Upper lobe of left lung (tissue), 6 donors: ENCODE results near the gene AFAP1. TPM values are rescaled to one million over a fixed set of nuclear protein-coding genes. Genes with fewer than 3 reads are reported as not detected.

ENCODE experiments used
- ATAC-seq, 2 donors: fragments of 200-7000 bp; cut with Tn5 transposase; one replicate each; pipeline ENCODE4 v1.9.1; 2022; ENCODE audit warnings: mild to moderate bottlenecking in 2 of 2, moderate library complexity in 2 of 2; ENCODE audit not compliant: low FRiP score in 2 of 2
- DNase-seq, 2 donors: peaks; one replicate each; pipeline ENCODE4 v3.0.0-alpha.2; 2019 to 2020
- H3K27ac ChIP-seq, 4 donors: fragments of 200-600 bp; sonication (generic); one replicate each; pipeline ENCODE4 v1.5.1; 2016 to 2019
- H3K27me3 ChIP-seq, 4 donors: fragments of 200-600 bp; sonication (generic); one replicate each; pipeline ENCODE4 v1.5.1; 2017 to 2019
- H3K36me3 ChIP-seq, 4 donors: fragments of 200-600 bp; sonication (generic); one replicate each; pipeline ENCODE4 v1.5.1; 2016 to 2019
- H3K4me1 ChIP-seq, 4 donors: fragments of 200-600 bp; sonication (generic); one replicate each; pipeline ENCODE4 v1.5.1; 2018 to 2019
- H3K4me3 ChIP-seq, 4 donors: fragments of 200-600 bp; sonication (generic); one replicate each; pipeline ENCODE4 v1.5.1; 2017 to 2019; ENCODE audit warnings: mild to moderate bottlenecking in 2 of 4, moderate library complexity in 1 of 4
- H3K9me3 ChIP-seq, 4 donors: fragments of 200-600 bp; sonication (generic); one replicate each; pipeline ENCODE4 v1.5.1; 2018 to 2019
- EP300 ChIP-seq, 4 donors: sonication (generic); formaldehyde crosslinking; IDR thresholded peaks; one replicate each; pipeline ENCODE4 v1.5.1; 2017; ENCODE audit warnings: antibody characterized with exemption in 4 of 4, control low read depth in 2 of 4
- POLR2A ChIP-seq, 4 donors: fragments of 450-650 bp; IDR thresholded peaks; one replicate each; pipeline ENCODE4 v1.5.1; 2016 to 2017; ENCODE audit warnings: antibody characterized with exemption in 4 of 4, mild to moderate bottlenecking in 2 of 4
- POLR2AphosphoS5 ChIP-seq, 2 donors: sonication (generic); formaldehyde crosslinking; IDR thresholded peaks; one replicate each; pipeline ENCODE4 v1.5.1; 2017; ENCODE audit warnings: antibody characterized with exemption in 2 of 2
- WGBS, 2 donors: methylation state at CpG; one replicate each; pipeline ENCODE4 v1.1.5; 2017 to 2018; 5-methylcytosine and 5-hydroxymethylcytosine counted together
- total RNA-seq, 6 donors: library from RNA; depleted of rRNA in 4 of 6; stranded (reverse); fragments of >200 nt in 4 of 6; gene quantifications; one replicate each; pipeline versions ENCODE4 v1.1.0 to v1.2.1, GENCODE V29; 2016 to 2021
- TF ChIP-seq, protein P1 (sequence below), 6 experiments: fragments of 450-650 bp in 4 of 6; fragments of 200-600 bp in 2 of 6; sonication (generic) in 2 of 6; IDR thresholded peaks; one replicate each; pipeline ENCODE4 v1.5.1; 2016 to 2019; ENCODE audit warnings: antibody characterized with exemption in 6 of 6
- donor health status: DM: no; HTN: no; CAD: no; lungs with moderate emphysema.
- donor health status: DM: no; HTN: yes; CAD: no; lungs with severe emphysema.

AFAP1 gene
- total RNA-seq, 6 donors from 2014 or later = 10.9 to 26.7 (median 19.2) TPM

DNA sequence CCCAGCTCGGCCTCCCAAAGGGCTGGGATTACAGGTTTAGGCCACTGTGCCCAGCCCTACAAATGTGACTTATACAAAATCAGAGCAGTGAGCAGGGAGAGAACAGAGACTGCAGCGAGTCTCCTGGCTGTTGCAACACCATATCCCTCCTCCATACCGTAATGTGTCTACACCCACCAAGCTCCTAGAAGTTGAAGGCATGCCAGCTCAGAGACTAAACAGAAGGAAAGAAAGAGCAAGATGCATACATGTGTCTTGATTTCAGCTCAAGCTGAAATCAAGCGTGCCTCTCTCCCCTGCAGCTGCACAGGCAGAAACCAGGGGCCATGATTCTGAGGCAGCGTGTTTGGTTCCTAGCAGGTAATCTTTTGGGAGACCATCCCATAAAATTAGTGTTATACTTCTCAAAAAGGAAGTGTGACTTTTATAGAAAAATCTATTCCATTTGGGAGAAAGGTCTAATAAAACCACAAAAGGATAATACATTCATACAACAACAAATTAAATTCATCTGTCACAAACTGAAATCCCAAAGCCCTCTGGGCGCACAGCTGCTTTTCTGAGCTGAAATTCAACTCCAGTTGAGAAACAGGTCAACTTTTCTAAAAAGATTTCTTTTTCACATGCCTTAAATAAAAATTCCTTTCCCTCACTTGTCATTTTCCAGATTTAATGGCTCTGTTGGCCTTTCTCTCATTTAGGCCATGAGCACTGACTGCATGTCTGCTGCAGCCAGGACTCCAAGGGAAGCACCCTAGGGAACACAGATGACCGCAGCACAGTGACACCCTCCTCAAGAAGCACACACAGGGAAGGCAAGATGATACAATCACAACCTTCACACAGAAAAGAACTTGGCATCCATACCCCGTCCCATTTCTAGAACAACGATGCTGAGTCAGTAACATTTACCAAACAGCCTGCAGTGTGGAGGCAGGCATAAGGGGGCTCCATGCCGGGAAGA is 34.4 kb downstream of the AFAP1 start:
- Histone ChIP-seq H3K27ac (peak overlapping the region in 2 of 4 donors; percentile 23 to 40), H3K4me1 (peaks cover 7 to 41% (median 12%) of the 10 kb centered on the region in 4 donors), H3K4me3 (no peak overlapping the region), H3K9me3 (no peaks in the 10 kb centered on the region), H3K36me3 (no peaks in the 10 kb centered on the region), H3K27me3 (no peaks in the 10 kb centered on the region)
- peak in 1 of 2 donors; percentile 8 for TF ChIP-seq POLR2AphosphoS5 (IDR thresholded peaks at IDR 0.05)
- TF ChIP-seq, protein P1, sequence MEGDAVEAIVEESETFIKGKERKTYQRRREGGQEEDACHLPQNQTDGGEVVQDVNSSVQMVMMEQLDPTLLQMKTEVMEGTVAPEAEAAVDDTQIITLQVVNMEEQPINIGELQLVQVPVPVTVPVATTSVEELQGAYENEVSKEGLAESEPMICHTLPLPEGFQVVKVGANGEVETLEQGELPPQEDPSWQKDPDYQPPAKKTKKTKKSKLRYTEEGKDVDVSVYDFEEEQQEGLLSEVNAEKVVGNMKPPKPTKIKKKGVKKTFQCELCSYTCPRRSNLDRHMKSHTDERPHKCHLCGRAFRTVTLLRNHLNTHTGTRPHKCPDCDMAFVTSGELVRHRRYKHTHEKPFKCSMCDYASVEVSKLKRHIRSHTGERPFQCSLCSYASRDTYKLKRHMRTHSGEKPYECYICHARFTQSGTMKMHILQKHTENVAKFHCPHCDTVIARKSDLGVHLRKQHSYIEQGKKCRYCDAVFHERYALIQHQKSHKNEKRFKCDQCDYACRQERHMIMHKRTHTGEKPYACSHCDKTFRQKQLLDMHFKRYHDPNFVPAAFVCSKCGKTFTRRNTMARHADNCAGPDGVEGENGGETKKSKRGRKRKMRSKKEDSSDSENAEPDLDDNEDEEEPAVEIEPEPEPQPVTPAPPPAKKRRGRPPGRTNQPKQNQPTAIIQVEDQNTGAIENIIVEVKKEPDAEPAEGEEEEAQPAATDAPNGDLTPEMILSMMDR (IDR thresholded peaks at IDR 0.05) = no peak
- ATAC-seq (peak in 1 of 2 donors; percentile 71), DNase-seq (no peak)
- WGBS, 2 donors = 75 to 80% methylated on average over 10 of the region's 10 CpGs

DNA sequence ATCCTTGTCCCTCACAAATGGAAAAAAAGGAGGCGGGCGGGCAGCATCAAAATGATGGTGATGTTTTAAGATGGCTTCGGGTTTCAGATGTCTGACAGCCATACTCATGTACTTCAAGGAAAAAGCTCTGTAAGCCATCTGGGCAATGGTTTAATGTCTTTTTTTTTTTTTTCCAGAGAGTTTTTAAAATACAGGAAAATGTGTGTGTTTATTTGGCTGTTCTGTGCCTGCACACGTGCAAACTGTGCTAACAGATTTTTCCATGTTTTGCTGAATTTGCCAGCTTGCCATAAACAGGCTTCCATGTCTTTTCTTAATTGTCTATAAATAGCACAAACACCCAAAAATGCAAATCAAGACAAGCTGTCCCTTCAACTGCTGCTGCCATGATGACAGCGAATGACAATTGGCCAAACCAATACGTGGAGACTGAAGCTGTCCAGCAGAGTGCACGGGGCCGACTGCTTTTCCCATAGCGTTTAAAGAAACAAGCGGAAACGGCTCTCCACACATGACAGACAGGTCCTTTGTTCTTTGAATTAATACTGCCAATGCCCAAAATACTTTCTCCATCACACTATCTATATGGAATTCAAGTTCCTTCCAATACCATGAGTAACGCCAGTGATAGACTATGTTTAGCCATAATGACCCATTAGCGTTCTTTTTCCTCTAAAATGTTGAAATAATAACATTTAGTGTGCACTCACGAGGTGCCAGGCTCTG is 35.7 kb downstream of the AFAP1 start:
- no peak for TF ChIP-seq POLR2A (IDR thresholded peaks at IDR 0.05)
- no peak for TF ChIP-seq POLR2AphosphoS5 (IDR thresholded peaks at IDR 0.05)
- TF ChIP-seq, protein P1 (IDR thresholded peaks at IDR 0.05) = no peak
- no peak for TF ChIP-seq EP300 (IDR thresholded peaks at IDR 0.05)
- Histone ChIP-seq H3K4me3 (no peak overlapping the region), H3K27me3 (no peaks in the 10 kb centered on the region), H3K9me3 (no peaks in the 10 kb centered on the region), H3K27ac (no peak overlapping the region), H3K36me3 (no peaks in the 10 kb centered on the region), H3K4me1 (peaks cover 0 to 29% (median 4%) of the 10 kb centered on the region in 4 donors)
- ATAC-seq (no peak), DNase-seq (no peak)
- 65 to 75% methylated on average over 14 of the region's 14 CpGs for WGBS, 2 donors

DNA sequence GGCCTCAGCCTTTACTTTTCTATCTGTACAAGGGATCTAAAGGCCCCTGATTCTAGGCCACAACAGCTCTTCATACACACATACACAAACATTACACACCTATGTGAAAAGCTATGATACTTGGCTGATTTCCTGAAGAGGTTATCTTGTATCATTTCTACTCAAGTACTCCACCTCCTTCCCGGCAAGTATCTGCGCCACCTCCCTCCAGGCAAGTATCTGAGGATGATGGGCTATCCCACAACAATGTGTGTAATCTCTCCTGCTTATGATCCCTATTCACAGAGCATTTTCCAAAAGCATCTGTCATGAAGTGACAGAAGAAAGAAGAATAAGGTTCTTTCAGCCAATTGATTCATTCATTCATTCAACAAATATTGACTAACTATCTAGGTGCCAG is 36.8 kb downstream of the AFAP1 start:
- TF ChIP-seq, protein P1 (IDR thresholded peaks at IDR 0.05) = no peak
- TF ChIP-seq EP300 (IDR thresholded peaks at IDR 0.05) = no peak
- no peaks in the 10 kb centered on the region for H3K9me3 ChIP-seq
- DNase-seq = no peak
- WGBS, 2 donors = 96 to 97% methylated on average over 2 of the region's 2 CpGs
- no peak overlapping the region for H3K27ac ChIP-seq
- no peak for ATAC-seq
- H3K4me3 ChIP-seq = no peak overlapping the region
- H3K4me1 ChIP-seq = peaks cover 0 to 28% (median 3%) of the 10 kb centered on the region in 4 donors
- H3K36me3 ChIP-seq = no peaks in the 10 kb centered on the region
- H3K27me3 ChIP-seq = no peaks in the 10 kb centered on the region

DNA sequence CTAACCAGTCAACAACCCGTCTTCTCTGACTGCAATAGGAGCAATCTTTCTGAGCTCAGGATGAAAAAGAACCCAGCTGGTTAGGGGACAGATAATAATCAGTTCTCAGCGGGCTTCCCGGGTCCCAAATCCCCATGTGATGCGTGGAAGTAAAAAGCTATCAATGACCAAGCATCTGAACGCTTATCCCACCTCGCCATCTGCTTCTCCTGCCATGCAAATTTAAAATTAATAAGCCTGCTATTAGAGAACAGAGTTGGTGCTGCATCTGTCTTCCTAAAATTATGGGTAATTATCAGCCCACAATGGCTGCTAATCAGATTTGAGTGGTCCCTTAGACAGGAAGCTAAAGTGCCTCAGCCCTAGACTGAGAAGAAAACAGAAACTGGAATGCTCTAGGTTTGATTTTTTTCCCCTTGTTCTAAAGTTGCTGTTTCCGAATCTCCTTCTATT is 37.5 kb downstream of the AFAP1 start:
- no peaks in the 10 kb centered on the region for H3K36me3 ChIP-seq
- WGBS, 2 donors = 65 to 82% methylated on average over 7 of the region's 7 CpGs
- no peak for DNase-seq
- H3K27me3 ChIP-seq = no peaks in the 10 kb centered on the region
- TF ChIP-seq POLR2AphosphoS5 (IDR thresholded peaks at IDR 0.05) = no peak
- no peak for TF ChIP-seq EP300 (IDR thresholded peaks at IDR 0.05)
- TF ChIP-seq, protein P1 (IDR thresholded peaks at IDR 0.05) = no peak
- no peak for TF ChIP-seq POLR2A (IDR thresholded peaks at IDR 0.05)
- ATAC-seq = no peak
- H3K27ac ChIP-seq = no peak overlapping the region
- H3K4me3 ChIP-seq = no peak overlapping the region
- H3K9me3 ChIP-seq = no peaks in the 10 kb centered on the region
- H3K4me1 ChIP-seq = peaks cover 0 to 28% (median 3%) of the 10 kb centered on the region in 4 donors
